ENCODE results near the gene NTHL1.

Gene NTHL1

GRCh38 chr16:2007081-2007836 is 40.4 kb downstream of the NTHL1 start:
- no peak for DNase-seq

- no peak for DNase-seq
Measured at GRCh38 chr16:2006317-2006716, 41.3 kb downstream of the NTHL1 start.

- no peak for DNase-seq
Measured at GRCh38 chr16:2005646-2006045, 42.0 kb downstream of the NTHL1 start.

- no peak for DNase-seq
Measured at GRCh38 chr16:2004795-2005517, 42.7 kb downstream of the NTHL1 start.

GRCh38 chr16:2003827-2004641 is 43.6 kb downstream of the NTHL1 start:
- peak; percentile 68 for DNase-seq

GRCh38 chr16:2003231-2003826 is 44.3 kb downstream of the NTHL1 start:
- DNase-seq: no peak

GRCh38 chr16:2002406-2003230 is 45.0 kb downstream of the NTHL1 start:
- no peak for DNase-seq

- no peak for DNase-seq
Measured at GRCh38 chr16:2001456-2002355, 45.9 kb downstream of the NTHL1 start.

- DNase-seq: no peak
Measured at GRCh38 chr16:2001035-2001434, 46.6 kb downstream of the NTHL1 start.

GRCh38 chr16:1999866-2000514 is 47.6 kb downstream of the NTHL1 start:
- no peak for DNase-seq

- no peak for DNase-seq
Measured at GRCh38 chr16:1998852-1999801, 48.5 kb downstream of the NTHL1 start.

- no peak for DNase-seq
Measured at GRCh38 chr16:1998360-1998835, 49.2 kb downstream of the NTHL1 start.

GRCh38 chr16:1997494-1998359 is 49.9 kb downstream of the NTHL1 start:
- DNase-seq: no peak

- DNase-seq: no peak
Measured at GRCh38 chr16:1993731-1994131, 53.9 kb downstream of the NTHL1 start.

- DNase-seq: no peak
Measured at GRCh38 chr16:1992704-1993317, 54.8 kb downstream of the NTHL1 start.

- DNase-seq: no peak
Measured at GRCh38 chr16:1991948-1992703, 55.5 kb downstream of the NTHL1 start.

GRCh38 chr16:1991588-1991947 is 56.1 kb downstream of the NTHL1 start:
- DNase-seq: no peak
